Astrocyte of the cerebellum (primary cell): Measurements from ENCODE around the gene ORC3.

Experiments used
- DNase-seq: peaks from one replicate; pipeline ENCODE4 v3.0.0-alpha.2; 2011; ENCODE audit warnings: low read depth
- H3K4me3 ChIP-seq: 2 replicates; pipeline ENCODE4 v1.5.1; 2011; ENCODE audit warnings: mild to moderate bottlenecking, low read depth, low read length, moderate library complexity
- CTCF ChIP-seq: IDR thresholded peaks from 2 replicates; pipeline ENCODE4 v1.5.1; 2012; ENCODE audit warnings: low read length, low read depth, moderate library complexity, mild to moderate bottlenecking; ENCODE audit errors: missing control alignments
- in situ Hi-C: cut with HindIII; loops from 2 replicates; pipeline ENCODE4 v1.10.0; 2017; ENCODE audit warnings: low sequenced_read_pairs

Gene ORC3

DNA sequence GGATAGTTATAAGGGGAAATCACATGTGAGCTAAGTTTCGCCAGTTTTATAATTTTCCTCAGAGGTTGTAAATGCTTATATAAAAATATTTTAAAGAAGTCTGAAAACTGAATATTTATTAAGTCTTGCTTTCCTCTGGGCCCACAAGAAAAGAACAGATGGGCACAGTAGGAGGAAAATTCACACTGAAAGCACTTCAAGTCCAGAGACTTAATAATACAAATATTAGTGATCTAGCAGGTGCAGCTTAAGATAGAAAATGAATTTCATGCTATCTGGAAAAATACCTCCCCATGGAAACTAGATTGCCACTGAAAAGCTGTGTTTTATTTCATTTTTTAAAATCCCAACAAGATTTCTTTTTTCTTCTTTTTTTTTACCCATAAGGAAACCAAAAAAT, 47.2 kb downstream of the ORC3 start:
- in situ Hi-C loops: no loop called here
- TF ChIP-seq CTCF: no peak
- DNase-seq: no peak
- H3K4me3 ChIP-seq: no peak overlapping the region

- no peak for DNase-seq
- TF ChIP-seq CTCF: no peak
- no peak overlapping the region for H3K4me3 ChIP-seq
- in situ Hi-C loops: no loop called here
Observed at GRCh38 chr6:87639373-87639772, 49.4 kb downstream of the ORC3 start.

DNA sequence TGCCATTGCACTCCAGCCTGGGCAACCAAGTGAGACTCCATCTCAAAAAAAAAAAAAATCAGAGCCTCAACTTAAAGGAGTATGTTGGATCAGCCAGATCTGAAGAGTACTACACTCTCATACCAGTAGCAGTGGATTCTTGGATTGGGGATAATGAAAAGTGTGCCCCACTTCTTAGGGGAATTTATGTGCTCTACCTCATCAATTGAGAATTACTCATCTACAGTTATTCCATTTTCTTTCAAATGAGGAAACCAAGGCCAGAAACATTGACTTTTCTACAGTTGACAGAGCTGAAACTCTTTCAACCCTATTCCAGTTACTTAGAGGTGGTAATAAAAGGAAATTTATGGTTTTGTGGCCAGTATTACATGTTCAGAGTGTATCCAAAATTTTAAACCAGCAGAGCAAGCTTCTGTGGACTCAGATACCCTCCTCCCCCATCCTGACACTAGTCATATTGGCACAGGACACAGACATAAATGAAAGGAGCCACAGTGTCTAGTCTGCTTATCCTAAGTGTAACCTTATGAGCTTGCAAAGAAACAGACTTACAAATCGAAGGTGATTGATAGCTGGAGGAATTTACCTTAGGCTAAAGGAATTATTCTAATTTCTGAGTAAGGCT, 51.2 kb downstream of the ORC3 start:
- no peak overlapping the region for H3K4me3 ChIP-seq
- no peak for TF ChIP-seq CTCF
- no peak for DNase-seq
- in situ Hi-C loops: loop anchor here (5.0 kb wide), 1 partner anchor 34 kb away; no protein-coding TSS in a partner anchor

DNA sequence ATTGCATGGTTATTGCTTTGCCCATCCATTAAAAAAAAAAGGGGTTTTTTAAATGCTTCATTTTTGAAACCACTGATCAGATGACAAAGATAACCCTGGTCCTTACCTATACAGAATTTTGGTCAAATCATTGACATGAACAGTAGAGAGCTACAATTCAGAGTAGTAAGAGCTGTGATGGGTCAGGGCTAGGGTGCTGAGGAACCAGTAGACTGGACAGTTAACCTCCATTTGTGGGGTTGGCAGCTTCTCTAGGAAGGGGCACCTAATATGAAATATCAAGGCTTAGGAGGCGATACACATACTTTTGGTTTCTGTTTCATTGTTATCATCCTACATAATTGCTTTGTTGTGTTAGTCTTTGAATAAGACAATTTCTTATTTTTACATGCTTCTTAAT, 55.1 kb downstream of the ORC3 start:
- in situ Hi-C loops: no loop called here
- no peak overlapping the region for H3K4me3 ChIP-seq
- TF ChIP-seq CTCF: no peak
- no peak for DNase-seq

DNA sequence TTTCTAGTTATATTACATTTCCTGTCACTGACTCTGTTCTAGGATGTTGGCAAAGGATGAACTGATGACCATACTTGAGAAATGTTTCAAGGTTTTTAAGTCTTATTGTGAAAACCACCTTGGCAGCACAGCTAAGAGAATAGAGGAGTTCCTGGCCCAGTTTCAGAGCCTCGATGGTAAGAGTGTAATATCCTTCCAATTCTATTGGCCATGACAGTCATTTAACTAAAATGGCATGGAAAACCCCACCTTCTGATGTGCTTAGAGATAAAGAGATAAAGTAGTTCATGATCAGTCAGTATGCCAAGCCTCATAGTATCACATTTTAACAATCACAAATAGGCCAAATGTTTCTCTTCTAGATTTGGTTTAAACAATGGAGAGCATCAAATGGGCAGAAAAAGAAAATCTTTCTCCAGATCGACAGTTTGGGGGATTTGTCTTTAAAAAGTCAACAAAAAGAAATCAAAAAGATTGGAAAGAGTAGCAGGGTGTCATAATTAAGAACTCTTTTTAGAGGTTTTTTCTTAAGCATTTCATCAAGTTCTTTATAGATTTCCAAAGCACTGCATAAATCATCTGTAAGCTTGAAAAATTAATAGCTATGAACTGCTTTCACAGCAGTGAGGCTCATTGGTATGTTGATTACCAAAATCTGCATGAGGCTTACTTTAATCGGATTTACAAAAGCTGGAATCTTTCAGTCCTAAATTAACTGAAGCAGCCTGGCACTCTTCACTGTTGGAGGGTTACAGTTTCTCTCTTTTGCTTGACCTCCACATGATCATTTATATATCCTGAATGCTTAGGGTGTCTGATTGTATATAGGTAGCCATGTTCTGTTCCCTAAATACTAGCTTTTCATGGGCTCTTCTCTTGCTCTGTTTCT, 63.4 kb downstream of the ORC3 start:
- no peak for TF ChIP-seq CTCF
- no peak for DNase-seq
- H3K4me3 ChIP-seq: no peak overlapping the region
- in situ Hi-C loops: no loop called here

DNA sequence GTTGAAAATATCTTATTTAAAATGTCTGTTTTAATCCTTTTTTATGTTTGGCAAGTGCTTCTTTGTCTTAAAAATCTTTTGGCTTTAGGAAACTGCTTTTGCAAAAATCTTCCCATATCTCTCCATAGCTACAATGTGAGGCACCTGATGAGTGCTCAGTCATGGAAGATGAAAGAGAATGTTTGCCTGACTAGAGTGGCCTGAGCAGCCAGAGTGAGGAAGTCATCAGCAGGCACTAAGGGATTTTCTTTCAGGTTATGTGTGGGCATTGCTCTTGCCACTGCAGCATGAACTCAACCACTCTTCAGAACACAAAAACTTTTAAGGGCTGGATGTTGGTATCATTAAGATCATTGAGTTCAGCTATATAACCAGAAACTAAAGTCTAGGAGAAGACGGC, 64.2 kb downstream of the ORC3 start:
- DNase-seq: no peak
- in situ Hi-C loops: no loop called here
- TF ChIP-seq CTCF: no peak
- no peak overlapping the region for H3K4me3 ChIP-seq
